ENCODE results near the gene PNPLA7. TPM values are rescaled to one million over a fixed set of nuclear protein-coding genes. Genes with fewer than 3 reads are reported as not detected.

Gene PNPLA7
- total and polyA plus RNA-seq, 2 of the 8 experiments (the other 6 are each of a cell fraction or from before 2014, with no cell fraction given): 0.35 to 0.47 TPM

GRCh38 chr9:137441289-137441934 lies 108.8 kb downstream of the PNPLA7 start, which contains the start of gene ENTPD8 (continued):
- TF ChIP-seq CHD2 (IDR thresholded peaks at IDR 0.05; ENCODE audit: low read length) (no peak), HDAC2 (IDR thresholded peaks at IDR 0.05; ENCODE audit: borderline replicate concordance in 1 of 2, low read depth in 2 of 2, low read length in 2 of 2) (peak; percentile 44 to 95; a peak in 1 of 4 replicates), BACH1 (IDR thresholded peaks at IDR 0.05; ENCODE audit: low read length) (peak; percentile 60; the same call in 1 of the 2 replicates), CBX5 (IDR thresholded peaks at IDR 0.05; ENCODE audit: low read depth, low read length) (no peak), EZH2 (IDR thresholded peaks at IDR 0.05; ENCODE audit: low read depth, low read length, severe bottlenecking) (no peak), RBBP5 (IDR thresholded peaks at IDR 0.05; ENCODE audit: borderline replicate concordance, low read depth, low read length) (peak; percentile 37; the same call in 1 of the 2 replicates), MAFK (IDR thresholded peaks at IDR 0.05; ENCODE audit: low read depth, low read length) (no peak), SP1 (IDR thresholded peaks at IDR 0.05; ENCODE audit: low read depth, low read length) (0 out of 2 replicates have a peak, but pooled peaks have one; percentile 41), EGR1 (IDR thresholded peaks at IDR 0.05; ENCODE audit: borderline replicate concordance, low read depth, low read length) (peak; percentile 74), GABPA (IDR thresholded peaks at IDR 0.05; ENCODE audit: borderline replicate concordance, insufficient read depth, low read length) (no peak), USF2 (IDR thresholded peaks at IDR 0.05; ENCODE audit: low read length) (peak; percentile 57; the same call in 1 of the 2 replicates), SIN3A (conservative IDR thresholded peaks at IDR 0.05 in 1 of 2, IDR thresholded peaks at IDR 0.05 in 1 of 2; ENCODE audit: low read depth in 1 of 2, low read length in 2 of 2) (peak; percentile 92 to 93; a peak in 3 of 4 replicates), SIRT6 (IDR thresholded peaks at IDR 0.05; ENCODE audit: low read length) (no peak), RFX5 (IDR thresholded peaks at IDR 0.05; ENCODE audit: borderline replicate concordance, low read depth, low read length) (no peak), NANOG (IDR thresholded peaks at IDR 0.05; ENCODE audit: insufficient read depth, low read depth, low read length, poor library complexity, severe bottlenecking) (no peak), HDAC6 (IDR thresholded peaks at IDR 0.05; ENCODE audit: low read depth, low read length) (no peak), TEAD4 (IDR thresholded peaks at IDR 0.05; ENCODE audit: low read depth, low read length) (no peak), CHD1 (IDR thresholded peaks at IDR 0.05; ENCODE audit: low read depth, low read length) (no peak), SP2 (IDR thresholded peaks at IDR 0.05; ENCODE audit: low read length) (no peak), BCL11A (IDR thresholded peaks at IDR 0.05; ENCODE audit: low read depth in 2 of 2, low read length in 2 of 2) (no peak)
- TF ChIP-seq, protein P1, sequence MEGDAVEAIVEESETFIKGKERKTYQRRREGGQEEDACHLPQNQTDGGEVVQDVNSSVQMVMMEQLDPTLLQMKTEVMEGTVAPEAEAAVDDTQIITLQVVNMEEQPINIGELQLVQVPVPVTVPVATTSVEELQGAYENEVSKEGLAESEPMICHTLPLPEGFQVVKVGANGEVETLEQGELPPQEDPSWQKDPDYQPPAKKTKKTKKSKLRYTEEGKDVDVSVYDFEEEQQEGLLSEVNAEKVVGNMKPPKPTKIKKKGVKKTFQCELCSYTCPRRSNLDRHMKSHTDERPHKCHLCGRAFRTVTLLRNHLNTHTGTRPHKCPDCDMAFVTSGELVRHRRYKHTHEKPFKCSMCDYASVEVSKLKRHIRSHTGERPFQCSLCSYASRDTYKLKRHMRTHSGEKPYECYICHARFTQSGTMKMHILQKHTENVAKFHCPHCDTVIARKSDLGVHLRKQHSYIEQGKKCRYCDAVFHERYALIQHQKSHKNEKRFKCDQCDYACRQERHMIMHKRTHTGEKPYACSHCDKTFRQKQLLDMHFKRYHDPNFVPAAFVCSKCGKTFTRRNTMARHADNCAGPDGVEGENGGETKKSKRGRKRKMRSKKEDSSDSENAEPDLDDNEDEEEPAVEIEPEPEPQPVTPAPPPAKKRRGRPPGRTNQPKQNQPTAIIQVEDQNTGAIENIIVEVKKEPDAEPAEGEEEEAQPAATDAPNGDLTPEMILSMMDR (IDR thresholded peaks at IDR 0.05; ENCODE audit: control extremely low read depth in 1 of 3, insufficient read depth in 1 of 3, low read depth in 1 of 3, low read length in 3 of 3): no peak

Data from H1 (cell line).